H1 (cell line): ENCODE data around the gene PLOD1. TPM values are rescaled to one million over a fixed set of nuclear protein-coding genes. Genes with fewer than 3 reads are reported as not detected.

Experiments
- CTCF ChIA-PET: fragments of 300-600 bp; sonication (Branson Sonifier 250); formaldehyde crosslinking; loops from one replicate; lab custom pipeline; 2021; ENCODE audit not compliant: partially characterized antibody; lab: Charles Lee
- POLR2A ChIA-PET: fragments of 300-600 bp; sonication (Branson Sonifier 250); formaldehyde crosslinking; loops from one replicate; lab custom pipeline; 2021; ENCODE audit warnings: inconsistent platforms; ENCODE audit not compliant: partially characterized antibody; lab: Charles Lee
- DNase-seq, 2 experiments: peaks; one replicate each; pipeline versions ENCODE4 v3.0.0 to v3.0.0-alpha.2; 2010 to 2022; ENCODE audit warnings: low spot score in 2 of 2, low read depth in 1 of 2, mixed read lengths in 1 of 2
- FAIRE-seq: peaks from 2 replicates; lab custom pipeline; 2011; peaks lifted over from hg19 to GRCh38; lab: Jason Lieb, UNC
- H2AFZ ChIP-seq: 2 replicates; pipeline ENCODE4 v1.8.1; 2012; ENCODE audit warnings: low read length, inconsistent platforms
- H2AK5ac ChIP-seq: 2 replicates; pipeline ENCODE4 v1.6.1; 2013; ENCODE audit warnings: low read depth, low read length
- H2BK120ac ChIP-seq: replicated peaks from 2 replicates; pipeline ENCODE3; 2013; ENCODE audit warnings: low read depth, low read length, inconsistent platforms
- H2BK12ac ChIP-seq: 2 replicates; pipeline ENCODE4 v1.6.1; 2013; ENCODE audit warnings: low read depth, low read length
- H2BK15ac ChIP-seq: 2 replicates; pipeline ENCODE4 v1.6.1; 2013; ENCODE audit warnings: low read length
- H2BK20ac ChIP-seq: 2 replicates; pipeline ENCODE4 v1.6.1; 2013; ENCODE audit warnings: low read length
- H2BK5ac ChIP-seq: 2 replicates; pipeline ENCODE4 v1.6.1; 2013; ENCODE audit warnings: low read depth, low read length
- H3K14ac ChIP-seq: 2 replicates; pipeline ENCODE4 v1.6.1; 2013; ENCODE audit warnings: inconsistent platforms; ENCODE audit not compliant: insufficient read length
- H3K18ac ChIP-seq: 2 replicates; pipeline ENCODE4 v1.6.1; 2013; ENCODE audit warnings: low read length; ENCODE audit errors: extremely low read depth
- H3K23ac ChIP-seq: 2 replicates; pipeline ENCODE4 v1.6.1; 2013; ENCODE audit warnings: inconsistent platforms; ENCODE audit not compliant: insufficient read length
- H3K23me2 ChIP-seq: 2 replicates; pipeline ENCODE4 v1.6.1; 2013; ENCODE audit warnings: low read depth, low read length
- H3K27ac ChIP-seq: 2 replicates; pipeline ENCODE4 v1.6.1; 2011; ENCODE audit warnings: low read depth, low read length, inconsistent platforms
- H3K27me3 ChIP-seq, 4 experiments: replicated peaks in 1 of 4; 1 replicate in 1 of 4; 2 replicates in 3 of 4; pipeline versions ENCODE4 v1.6.1 to v1.8.1; 2011 to 2013; ENCODE audit warnings: low read length in 3 of 4, mild to moderate bottlenecking in 3 of 4, inconsistent platforms in 2 of 4, mixed read lengths in 2 of 4, moderate library complexity in 1 of 4; ENCODE audit not compliant: control insufficient read depth in 3 of 4, insufficient read depth in 3 of 4; ENCODE audit errors: extremely low read depth in 1 of 4
- H3K36me3 ChIP-seq, 4 experiments: 2 replicates each; pipeline versions ENCODE4 v1.6.1 to v1.8.1; 2011 to 2013; ENCODE audit warnings: mild to moderate bottlenecking in 4 of 4, low read length in 3 of 4, moderate library complexity in 2 of 4, control low read depth in 1 of 4, inconsistent platforms in 1 of 4; ENCODE audit not compliant: insufficient read depth in 4 of 4, control insufficient read depth in 2 of 4
- H3K4ac ChIP-seq: replicated peaks from 2 replicates; pipeline ENCODE3; 2013; ENCODE audit warnings: low read length, low read depth, mixed read lengths, inconsistent platforms; ENCODE audit not compliant: insufficient read length
- H3K4me1 ChIP-seq, 4 experiments: replicated peaks in 1 of 4; 1 replicate in 1 of 4; 2 replicates in 3 of 4; pipeline versions ENCODE4 v1.6.1 to v1.8.1; 2011 to 2013; ENCODE audit warnings: low read length in 3 of 4, inconsistent platforms in 2 of 4, mixed read lengths in 1 of 4; ENCODE audit not compliant: insufficient read depth in 4 of 4, control insufficient read depth in 3 of 4
- H3K4me2 ChIP-seq, 2 experiments: 2 replicates each; pipeline versions ENCODE4 v1.6.1 to v1.8.1; 2011 to 2013; ENCODE audit warnings: low read depth in 2 of 2, low read length in 2 of 2, control low read depth in 1 of 2, inconsistent platforms in 1 of 2, mild to moderate bottlenecking in 1 of 2; ENCODE audit not compliant: insufficient read depth in 1 of 2
- H3K4me3 ChIP-seq, 4 experiments: fragments of 200-600, 300-600 bp in 1 of 4; sonication (generic), shearing (Covaris generic), sonication (Bioruptor Twin) in 1 of 4; 2 replicates each; pipeline versions ENCODE4 v1.5.1 to v1.8.1; 2011 to 2016; ENCODE audit warnings: low read length in 4 of 4, low read depth in 3 of 4, control low read depth in 2 of 4, inconsistent platforms in 2 of 4, mild to moderate bottlenecking in 2 of 4, mixed read lengths in 1 of 4, moderate library complexity in 1 of 4; ENCODE audit not compliant: insufficient read depth in 2 of 4; ENCODE audit errors: extremely low read depth in 1 of 4
- H3K56ac ChIP-seq: replicated peaks from 2 replicates; pipeline ENCODE3; 2013; ENCODE audit warnings: low read depth, mild to moderate bottlenecking, mixed read lengths, low read length, inconsistent platforms; ENCODE audit not compliant: insufficient read length
- H3K79me1 ChIP-seq: 2 replicates; pipeline ENCODE4 v1.6.1; 2013; ENCODE audit warnings: low read depth, low read length, control low read depth
- H3K79me2 ChIP-seq, 2 experiments: 2 replicates each; pipeline versions ENCODE4 v1.6.1 to v1.8.1; 2012 to 2013; ENCODE audit warnings: low read length in 2 of 2, mild to moderate bottlenecking in 2 of 2, inconsistent platforms in 1 of 2; ENCODE audit not compliant: insufficient read depth in 2 of 2, control insufficient read depth in 1 of 2
- H3K9ac ChIP-seq, 4 experiments: replicated peaks in 1 of 4; 1 replicate in 1 of 4; 2 replicates in 3 of 4; pipeline versions ENCODE4 v1.6.1 to v1.8.1; 2011 to 2013; ENCODE audit warnings: low read depth in 3 of 4, low read length in 3 of 4, control low read depth in 2 of 4, mild to moderate bottlenecking in 2 of 4, moderate library complexity in 2 of 4, inconsistent platforms in 1 of 4; ENCODE audit errors: extremely low read depth in 1 of 4
- H3K9me3 ChIP-seq, 2 experiments: 2 replicates each; pipeline versions ENCODE4 v1.6.1 to v1.8.1; 2012 to 2013; ENCODE audit warnings: mild to moderate bottlenecking in 2 of 2, moderate library complexity in 2 of 2, control low read depth in 1 of 2, inconsistent platforms in 1 of 2, low read depth in 1 of 2, low read length in 1 of 2, mixed read lengths in 1 of 2; ENCODE audit not compliant: insufficient read depth in 2 of 2
- H4K20me1 ChIP-seq, 2 experiments: replicated peaks in 1 of 2; 2 replicates each; pipeline versions ENCODE3 to v1.8.1; 2011 to 2013; ENCODE audit warnings: inconsistent platforms in 2 of 2, low read length in 2 of 2, mild to moderate bottlenecking in 1 of 2; ENCODE audit not compliant: insufficient read depth in 2 of 2, control insufficient read depth in 1 of 2
- H4K5ac ChIP-seq: 2 replicates; pipeline ENCODE4 v1.6.1; 2013; ENCODE audit warnings: low read length, low read depth, mixed read lengths, inconsistent platforms; ENCODE audit not compliant: insufficient read length
- H4K8ac ChIP-seq: 2 replicates; pipeline ENCODE4 v1.8.0; 2013; ENCODE audit warnings: mild to moderate bottlenecking, moderate library complexity, low read length, inconsistent platforms; ENCODE audit not compliant: insufficient read depth; ENCODE audit errors: extremely low read depth
- H4K91ac ChIP-seq: replicated peaks from 2 replicates; pipeline ENCODE3; 2013; ENCODE audit warnings: low read length, mixed read lengths, inconsistent platforms; ENCODE audit not compliant: insufficient read length
- CBX5 ChIP-seq: fragments of 300-800, 300-1000 bp; sonication (generic); IDR thresholded peaks from 2 replicates; pipeline ENCODE4 v1.7.1; 2016; ENCODE audit warnings: antibody characterized with exemption, low read length, low read depth
- EP300 ChIP-seq, 2 experiments: IDR thresholded peaks; 1 replicate in 1 of 2; 2 replicates in 1 of 2; pipeline ENCODE4 v1.6.1; 2011 to 2012; ENCODE audit warnings: low read depth in 2 of 2, low read length in 2 of 2, mild to moderate bottlenecking in 2 of 2, borderline replicate concordance in 1 of 2, inconsistent platforms in 1 of 2, moderate library complexity in 1 of 2
- EZH2 ChIP-seq: fragments of 200-600 bp; sonication (generic); IDR thresholded peaks from 2 replicates; pipeline ENCODE4 v1.7.1; 2012; ENCODE audit warnings: low read depth, mild to moderate bottlenecking, moderate library complexity, low read length, inconsistent platforms; ENCODE audit not compliant: severe bottlenecking
- FOSL1 ChIP-seq: IDR thresholded peaks from 2 replicates; pipeline ENCODE4 v1.6.1; 2011; ENCODE audit warnings: mild to moderate bottlenecking, low read depth, low read length, moderate library complexity; ENCODE audit not compliant: insufficient read depth
- HDAC2 ChIP-seq, 2 experiments: fragments of 300-600 bp in 1 of 2; sonication (generic) in 1 of 2; IDR thresholded peaks; 2 replicates each; pipeline ENCODE4 v1.6.1; 2011 to 2012; ENCODE audit warnings: low read depth in 2 of 2, low read length in 2 of 2, mild to moderate bottlenecking in 2 of 2, moderate library complexity in 2 of 2, borderline replicate concordance in 1 of 2, inconsistent platforms in 1 of 2
- RAD21 ChIP-seq, 2 experiments: IDR thresholded peaks in 1 of 2; conservative IDR thresholded peaks in 1 of 2; 2 replicates each; pipeline ENCODE4 v1.6.1; 2011; ENCODE audit warnings: low read depth in 2 of 2, low read length in 2 of 2, improper control_type of control experiment in 1 of 2, inconsistent platforms in 1 of 2, mild to moderate bottlenecking in 1 of 2, moderate library complexity in 1 of 2
- RFX5 ChIP-seq: IDR thresholded peaks from 2 replicates; pipeline ENCODE4 v1.6.1; 2011; ENCODE audit warnings: low read depth, low read length, improper control_type of control experiment, borderline replicate concordance
- RXRA ChIP-seq: IDR thresholded peaks from 2 replicates; pipeline ENCODE4 v1.6.1; 2011; ENCODE audit warnings: low read depth, mild to moderate bottlenecking, low read length, moderate library complexity; ENCODE audit not compliant: insufficient read depth
- SIN3A ChIP-seq, 2 experiments: IDR thresholded peaks in 1 of 2; conservative IDR thresholded peaks in 1 of 2; 2 replicates each; pipeline ENCODE4 v1.6.1; 2011 to 2012; ENCODE audit warnings: low read length in 2 of 2, improper control_type of control experiment in 1 of 2, low read depth in 1 of 2, mild to moderate bottlenecking in 1 of 2
- SP2 ChIP-seq: IDR thresholded peaks from 2 replicates; pipeline ENCODE4 v1.6.1; 2012; ENCODE audit warnings: mild to moderate bottlenecking, low read length, inconsistent platforms
- TAF7 ChIP-seq: optimal IDR thresholded peaks from 2 replicates; pipeline ENCODE3; 2011; ENCODE audit warnings: low read depth, mild to moderate bottlenecking, inconsistent platforms, low read length, moderate library complexity, borderline replicate concordance
- ZNF274 ChIP-seq: IDR thresholded peaks from 2 replicates; pipeline ENCODE4 v1.7.0; 2012; ENCODE audit warnings: low read length, borderline replicate concordance; ENCODE audit errors: extremely low read depth
- whole genome bisulfite sequencing, 2 experiments: shearing (Covaris generic) in 1 of 2; methylation state at CpG; one replicate each; pipeline versions ENCODE4 v1.1.6 to v1.1.7; 2013 to 2015; ENCODE audit warnings: low lambda C conversion rate in 2 of 2, mixed read lengths in 2 of 2, inconsistent platforms in 1 of 2, low coverage in 1 of 2, missing lambda C conversion rate in 1 of 2; ENCODE audit not compliant: insufficient replicate concordance in 2 of 2, insufficient coverage in 1 of 2, insufficient read length in 1 of 2; ENCODE audit errors: extremely low coverage in 1 of 2, missing lambda C conversion rate in 1 of 2; 5-methylcytosine and 5-hydroxymethylcytosine counted together
- polyA plus RNA-seq, 7 experiments: library from polyadenylated mRNA; depleted of rRNA in 3 of 7; stranded (reverse) in 5 of 7; unstranded in 2 of 7; fragments of >200 nt in 5 of 7; fragments of 200-250 nt in 2 of 7; gene quantifications; 1 replicate in 5 of 7; 2 replicates in 1 of 7; 4 replicates in 1 of 7; pipeline versions ENCODE4 v1.2.1 to v1.2.3, GENCODE V29; 2011 to 2013; ENCODE audit warnings: missing spikeins in 2 of 7, mixed read lengths in 2 of 7
- total RNA-seq: library from RNA; stranded (reverse); fragmentation: NEBNext Ultra II Directional; extraction: Animal tissue kit (Norgen Biotek cat#: 25700); gene quantifications from 2 replicates; pipeline ENCODE4 v1.2.1, GENCODE V29; 2021

PLOD1 gene
- total and polyA plus RNA-seq, 2 of the 8 experiments (the other 6 are each of a cell fraction or from before 2014, with no cell fraction given): 44.9 to 51.8 TPM

DNA sequence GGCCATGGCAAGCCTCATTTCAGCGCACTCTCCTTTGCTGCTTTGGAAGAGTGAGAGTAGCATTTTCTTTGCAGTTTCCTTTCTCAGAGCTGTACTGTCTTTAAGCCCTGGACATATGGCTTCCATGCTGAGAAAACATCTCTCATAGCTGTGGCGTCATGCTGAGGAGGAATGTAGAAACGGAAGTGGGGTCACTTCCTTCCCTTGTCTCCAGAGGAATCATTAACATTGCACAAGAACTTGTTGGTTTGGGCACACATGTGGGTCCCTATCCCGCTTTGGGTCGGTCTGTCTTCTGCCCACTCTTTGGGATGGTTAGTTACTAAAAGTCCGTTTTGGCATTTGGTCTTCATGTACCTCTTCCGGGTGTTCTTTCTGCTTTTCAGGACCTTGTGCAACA lies 51.3 kb downstream of the PLOD1 start:
- H3K79me2 ChIP-seq: peaks cover 6 to 62% of the 10 kb centered on the region in 2 experiments; a peak in 3 of 4 replicates
- no peak for DNase-seq
- TF ChIP-seq ZNF274 (no peak), RXRA (no peak), RFX5 (no peak), HDAC2 (IDR thresholded peaks at IDR 0.05; ENCODE audit: borderline replicate concordance in 1 of 2, low read depth in 2 of 2, low read length in 2 of 2) (no peak), EP300 (IDR thresholded peaks at IDR 0.05; ENCODE audit: borderline replicate concordance in 1 of 2, low read depth in 2 of 2, low read length in 2 of 2) (no peak), FOSL1 (no peak), RAD21 (IDR thresholded peaks at IDR 0.05 in 1 of 2, conservative IDR thresholded peaks at IDR 0.05 in 1 of 2; ENCODE audit: low read depth in 2 of 2, low read length in 2 of 2) (no peak), SP2 (no peak), CBX5 (no peak), SIN3A (conservative IDR thresholded peaks at IDR 0.05 in 1 of 2, IDR thresholded peaks at IDR 0.05 in 1 of 2; ENCODE audit: low read depth in 1 of 2, low read length in 2 of 2) (no peak), EZH2 (no peak), TAF7 (no peak)

More for the DNA sequence above, 51.3 kb downstream of the PLOD1 start:
- H3K4me3 ChIP-seq: no peak overlapping the region
- H4K8ac ChIP-seq: no peak overlapping the region
- H3K4me2 ChIP-seq: no peak overlapping the region
- no peak overlapping the region for H3K9ac ChIP-seq
- H2AFZ ChIP-seq: no peak overlapping the region
- FAIRE-seq: no peak
- no peak overlapping the region for H2BK12ac ChIP-seq
- H4K5ac ChIP-seq: no peak overlapping the region
- no peak overlapping the region for H2BK5ac ChIP-seq
- peaks cover 10% of the 10 kb centered on the region for H3K79me1 ChIP-seq
- peaks cover 19 to 38% (median 27%) of the 10 kb centered on the region in 4 experiments; a peak in 7 of 8 replicates for H3K36me3 ChIP-seq
- no peak overlapping the region for H3K4ac ChIP-seq
- no peaks in the 10 kb centered on the region for H3K27me3 ChIP-seq
- H3K9me3 ChIP-seq: no peaks in the 10 kb centered on the region
- no peak overlapping the region for H2BK120ac ChIP-seq
- H3K14ac ChIP-seq: no peak overlapping the region
- POLR2A ChIA-PET: interaction anchor here (0.9 to 9.9 kb wide), 2 partner anchors 74 to 181 kb away, joined by 3 to 144 read pairs; no protein-coding TSS in a partner anchor
- no peak overlapping the region for H3K23ac ChIP-seq
- H3K23me2 ChIP-seq: peaks cover 4% of the 10 kb centered on the region
- CTCF ChIA-PET: interaction anchor here (0.6 to 1.1 kb wide), 5 partner anchors 18 to 515 kb away, joined by 3 to 6 read pairs (median 4); no protein-coding TSS in a partner anchor
- H4K91ac ChIP-seq: no peak overlapping the region
- 74% methylated on average over 6 of the region's 7 CpGs; no CpG with 5 or more reads in 1 of the 2 experiments for WGBS, 2 experiments
- H3K56ac ChIP-seq: no peak overlapping the region
- no peak overlapping the region for H2BK15ac ChIP-seq
- H3K18ac ChIP-seq: no peak overlapping the region
- no peak overlapping the region for H2BK20ac ChIP-seq
- H2AK5ac ChIP-seq: no peak overlapping the region
- peaks cover 5 to 19% of the 10 kb centered on the region in 2 experiments for H4K20me1 ChIP-seq
- no peak overlapping the region for H3K27ac ChIP-seq
- peaks cover 0 to 2% (median 0%) of the 10 kb centered on the region in 4 experiments; a peak in 1 of 7 replicates for H3K4me1 ChIP-seq
